NCI-H1092 treated with DMSO at 0.1 percent for 48 hours (cell line): ENCODE measurements around the gene TMEM245.

Experiments used
- DNase-seq: peaks from one replicate; lab custom pipeline; 2025; lab: John Stamatoyannopoulos, UW

TMEM245 gene

GRCh38 chr9:109101202-109101595 is 18.5 kb downstream of the TMEM245 start:
- DNase-seq, result no peak

GRCh38 chr9:109100543-109101201 is 19.1 kb downstream of the TMEM245 start:
- DNase-seq, result no peak

GRCh38 chr9:109098960-109099308 is 20.8 kb downstream of the TMEM245 start:
- DNase-seq, result no peak

GRCh38 chr9:109098171-109098959 is 21.4 kb downstream of the TMEM245 start:
- no peak for DNase-seq

GRCh38 chr9:109097146-109097545 is 22.6 kb downstream of the TMEM245 start:
- no peak for DNase-seq

- DNase-seq, result no peak
Observed at GRCh38 chr9:109095321-109095720, 24.4 kb downstream of the TMEM245 start.

GRCh38 chr9:109094268-109094667 is 25.5 kb downstream of the TMEM245 start:
- DNase-seq, result no peak

- no peak for DNase-seq
Observed at GRCh38 chr9:109092587-109092986, 27.2 kb downstream of the TMEM245 start.

- DNase-seq, result no peak
Observed at GRCh38 chr9:109092051-109092580, 27.6 kb downstream of the TMEM245 start.

- DNase-seq, result no peak
Observed at GRCh38 chr9:109088221-109088620, 31.5 kb downstream of the TMEM245 start.

- DNase-seq, result no peak
Observed at GRCh38 chr9:109087795-109088194, 32.0 kb downstream of the TMEM245 start.

GRCh38 chr9:109086221-109086620 is 33.5 kb downstream of the TMEM245 start:
- no peak for DNase-seq

GRCh38 chr9:109085510-109085909 is 34.2 kb downstream of the TMEM245 start:
- DNase-seq, result no peak

GRCh38 chr9:109083813-109084405 is 35.8 kb downstream of the TMEM245 start:
- no peak for DNase-seq

- no peak for DNase-seq
Observed at GRCh38 chr9:109083141-109083540, 36.6 kb downstream of the TMEM245 start.

GRCh38 chr9:109082091-109082620 is 37.6 kb downstream of the TMEM245 start:
- DNase-seq, result no peak

GRCh38 chr9:109074236-109074889 is 45.4 kb downstream of the TMEM245 start:
- DNase-seq, result no peak

- no peak for DNase-seq
Observed at GRCh38 chr9:109072821-109073435, 46.8 kb downstream of the TMEM245 start.

- DNase-seq, result no peak
Observed at GRCh38 chr9:109072133-109072692, 47.5 kb downstream of the TMEM245 start.

GRCh38 chr9:109068764-109069163 is 51.0 kb downstream of the TMEM245 start:
- no peak for DNase-seq

GRCh38 chr9:109064963-109065702 is 54.6 kb downstream of the TMEM245 start:
- DNase-seq, result no peak
